WERI-Rb-1 (cell line): Measurements from ENCODE around the gene DPEP3.
"Not testable (repeated sequence)": the region's sequence is repeated elsewhere in the genome, so short reads cannot be mapped to it uniquely, and the experiment has no call there.

ENCODE experiments used
- DNase-seq: peaks from one replicate; pipeline ENCODE4 v3.0.0-alpha.2; 2020
- H3K27ac ChIP-seq: fragments of 250-450 bp; sonication (Bioruptor Pico); 2 replicates; pipeline ENCODE4 v1.5.1; 2020; ENCODE audit warnings: mild to moderate bottlenecking, moderate library complexity
- H3K27me3 ChIP-seq: fragments of 250-450 bp; sonication (Bioruptor Pico); 2 replicates; pipeline ENCODE4 v1.5.1; 2021; ENCODE audit warnings: mild to moderate bottlenecking, low read depth, moderate library complexity; ENCODE audit not compliant: insufficient read depth, severe bottlenecking
- H3K36me3 ChIP-seq: fragments of 250-450 bp; sonication (Bioruptor Pico); 2 replicates; pipeline ENCODE4 v1.5.1; 2020; ENCODE audit warnings: mild to moderate bottlenecking, moderate library complexity
- H3K4me3 ChIP-seq: 2 replicates; pipeline ENCODE4 v1.5.1; 2011; ENCODE audit warnings: low read depth, mild to moderate bottlenecking, control low read depth, low read length
- H3K9me3 ChIP-seq: fragments of 250-450 bp; sonication (Bioruptor Pico); 2 replicates; pipeline ENCODE4 v1.5.1; 2021; ENCODE audit warnings: mild to moderate bottlenecking, moderate library complexity; ENCODE audit not compliant: severe bottlenecking
- CTCF ChIP-seq: IDR thresholded peaks from 2 replicates; pipeline ENCODE4 v1.5.1; 2011; ENCODE audit warnings: low read depth, mild to moderate bottlenecking, control low read depth, inconsistent platforms, low read length

Gene DPEP3

GRCh38 chr16:67996666-67997065, 16.4 kb upstream of the DPEP3 start:
- no peaks in the 10 kb centered on the region for H3K27me3 ChIP-seq
- no peaks in the 10 kb centered on the region for H3K36me3 ChIP-seq
- H3K4me3 ChIP-seq, result no peak overlapping the region
- no peak overlapping the region for H3K27ac ChIP-seq
- H3K9me3 ChIP-seq, result no peaks in the 10 kb centered on the region
- TF ChIP-seq CTCF, result no peak
- no peak for DNase-seq

- Histone ChIP-seq H3K36me3 (no peaks in the 10 kb centered on the region), H3K4me3 (no peak overlapping the region), H3K27me3 (no peaks in the 10 kb centered on the region), H3K27ac (no peak overlapping the region), H3K9me3 (no peaks in the 10 kb centered on the region)
- no peak for TF ChIP-seq CTCF
- DNase-seq, result no peak
Measured at GRCh38 chr16:67995423-67995822, 15.1 kb upstream of the DPEP3 start.

GRCh38 chr16:67994040-67994408, 13.7 kb upstream of the DPEP3 start:
- not testable (repeated sequence) for DNase-seq, H3K9me3 ChIP-seq, H3K36me3 ChIP-seq, H3K4me3 ChIP-seq, H3K27me3 ChIP-seq
- H3K27ac ChIP-seq, result 0 out of 2 replicates have a peak overlapping the region, but pooled peaks have one; percentile 26

- peak overlapping the region; percentile 26; the same call in 1 of the 2 replicates for H3K27ac ChIP-seq
- H3K4me3 ChIP-seq, result no peak overlapping the region
Measured at GRCh38 chr16:67993207-67994039, 13.1 kb upstream of the DPEP3 start.

GRCh38 chr16:67992661-67993206, 12.4 kb upstream of the DPEP3 start:
- Histone ChIP-seq H3K27ac (no peak overlapping the region), H3K9me3 (no peaks in the 10 kb centered on the region), H3K27me3 (no peaks in the 10 kb centered on the region), H3K36me3 (no peaks in the 10 kb centered on the region), H3K4me3 (no peak overlapping the region)
- no peak for TF ChIP-seq CTCF
- DNase-seq, result no peak

More at GRCh38 chr16:67993207-67994039, 13.1 kb upstream of the DPEP3 start:
- peak; percentile 84 for DNase-seq
- Histone ChIP-seq H3K27me3 (no peaks in the 10 kb centered on the region), H3K9me3 (no peaks in the 10 kb centered on the region), H3K36me3 (no peaks in the 10 kb centered on the region)
- TF ChIP-seq CTCF, result peak; percentile 97

GRCh38 chr16:67990018-67990386, 9.7 kb upstream of the DPEP3 start:
- no peak for DNase-seq
- H3K27me3 ChIP-seq, result no peaks in the 10 kb centered on the region
- H3K27ac ChIP-seq, result no peak overlapping the region
- no peak overlapping the region for H3K4me3 ChIP-seq
- no peaks in the 10 kb centered on the region for H3K36me3 ChIP-seq
- TF ChIP-seq CTCF, result 0 out of 2 replicates have a peak, but pooled peaks have one; percentile 20
- no peaks in the 10 kb centered on the region for H3K9me3 ChIP-seq
